HG02938 (cell line): Measurements from ENCODE around the gene GUCY2F.

ENCODE experiments used
- ATAC-seq: cut with Tn5 transposase; IDR thresholded peaks from one replicate; pipeline ENCODE4 v1.9.1; 2021; ENCODE audit warnings: mild to moderate bottlenecking, moderate library complexity; ENCODE audit not compliant: unreplicated experiment

Gene GUCY2F

DNA sequence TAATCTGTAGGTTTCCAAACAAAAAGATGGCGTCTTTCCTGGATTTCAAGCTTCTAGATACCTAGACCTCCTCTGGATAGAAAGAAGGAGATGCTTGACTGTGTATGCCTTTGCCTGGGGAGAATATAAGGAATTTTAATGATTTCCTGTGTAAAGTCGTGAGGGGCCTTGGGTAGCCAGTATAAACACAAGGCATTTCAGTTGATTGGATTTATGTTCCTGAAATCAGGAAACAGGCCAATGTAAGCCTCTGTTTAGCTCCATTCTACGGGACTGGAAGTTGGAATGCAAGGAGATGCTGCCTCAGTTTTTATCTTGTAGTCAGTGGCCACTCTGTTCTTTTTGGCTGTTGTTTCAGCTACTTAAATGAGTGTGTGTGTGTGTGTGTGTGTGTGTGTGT, 137.2 kb downstream of the GUCY2F start:
- ATAC-seq, result no peak

DNA sequence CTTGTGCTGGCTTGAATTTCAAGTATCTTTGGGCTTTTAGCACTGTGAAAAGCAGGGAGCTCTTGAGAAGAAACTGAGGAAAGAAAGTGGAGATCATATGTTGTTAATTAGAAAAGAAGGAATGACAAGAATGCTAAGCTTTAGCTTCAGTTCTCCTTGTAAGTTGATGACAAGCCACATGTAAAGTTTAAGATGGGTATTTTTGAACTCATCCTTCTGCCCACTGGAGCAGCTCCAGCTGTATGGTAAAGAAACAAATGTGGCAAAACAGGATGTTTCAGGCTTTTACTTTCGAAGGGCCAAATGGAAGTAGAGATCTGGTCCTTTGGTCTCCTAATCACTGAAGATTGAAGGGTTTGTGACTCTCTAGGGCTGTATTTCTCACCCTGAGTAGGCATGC, 137.8 kb downstream of the GUCY2F start:
- ATAC-seq, result no peak

DNA sequence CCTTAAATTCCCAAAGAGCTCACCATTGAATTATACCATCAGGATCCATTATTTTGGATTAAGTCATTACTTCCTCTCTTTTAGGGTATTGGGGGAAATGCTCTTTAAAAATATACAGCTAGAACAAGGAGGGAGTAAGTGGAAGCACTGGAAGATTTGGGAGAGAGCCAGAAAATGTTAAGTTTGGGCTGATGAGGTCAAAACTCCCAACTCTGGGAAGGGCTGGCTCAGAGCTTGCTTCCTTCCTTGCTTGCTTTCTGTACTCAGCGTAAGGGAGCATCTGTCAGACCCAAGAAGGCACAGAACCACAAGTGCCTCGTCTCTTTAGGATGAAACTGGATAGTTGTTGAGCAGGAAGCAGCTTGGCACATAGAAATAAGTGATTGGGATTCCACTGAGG, 138.2 kb downstream of the GUCY2F start:
- ATAC-seq, result no peak

DNA sequence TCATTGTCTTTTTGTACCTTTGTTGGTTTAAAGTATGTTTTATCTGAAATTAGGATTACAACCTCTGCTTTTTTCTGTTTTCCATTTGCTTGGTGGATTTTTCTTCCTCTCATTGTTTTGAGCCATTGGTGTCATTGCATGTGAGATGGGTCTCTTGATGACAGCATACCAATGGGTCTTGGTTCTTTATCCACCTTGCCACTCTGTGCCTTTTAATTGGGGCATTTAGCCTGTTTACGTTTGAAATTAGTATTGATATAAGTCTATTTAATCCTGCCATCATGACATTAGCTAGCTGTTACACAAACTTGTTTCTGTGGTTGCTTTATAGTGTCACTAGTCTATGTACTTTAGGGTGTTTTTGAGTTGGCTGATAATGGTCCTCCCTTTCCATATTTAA, 145.7 kb downstream of the GUCY2F start:
- no peak for ATAC-seq

DNA sequence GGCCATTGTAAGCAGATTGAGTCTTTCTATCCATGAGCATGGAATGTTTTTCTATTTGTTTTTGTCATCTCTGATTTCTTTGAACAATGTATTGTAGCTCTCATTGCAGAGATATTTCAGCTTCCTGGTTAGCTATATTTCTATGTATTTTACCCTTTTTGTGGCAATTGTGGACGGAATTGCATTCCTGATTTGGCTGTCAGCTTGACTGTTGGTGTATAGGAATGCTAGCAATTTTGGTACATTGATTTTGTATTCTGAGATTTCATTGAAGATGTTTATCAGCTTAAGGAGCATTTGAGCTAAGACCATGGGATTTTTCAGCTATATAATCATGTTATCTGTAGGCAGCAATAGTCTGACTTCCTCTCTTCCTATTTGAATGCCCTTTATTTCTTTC, 154.6 kb downstream of the GUCY2F start:
- no peak for ATAC-seq
